Ammon's horn (tissue), 1 donor: ENCODE data around the gene CPA2.

Source experiments
- DNase-seq: peaks from one replicate; pipeline ENCODE4 v3.0.0-alpha.2; 2016; ENCODE audit warnings: low spot score

CPA2 gene

GRCh38 chr7:130281260-130281659 is 14.6 kb downstream of the CPA2 start:
- DNase-seq = no peak

GRCh38 chr7:130286881-130287280 is 20.2 kb downstream of the CPA2 start:
- no peak for DNase-seq

GRCh38 chr7:130288168-130288567 is 21.5 kb downstream of the CPA2 start:
- DNase-seq = no peak

GRCh38 chr7:130288829-130289228 is 22.2 kb downstream of the CPA2 start:
- DNase-seq = no peak

- DNase-seq = no peak
These were observed 22.8 kb downstream of the CPA2 start for GRCh38 chr7:130289478-130289877.

- no peak for DNase-seq
These were observed 24.1 kb downstream of the CPA2 start for GRCh38 chr7:130290745-130291144.

- no peak for DNase-seq
These were observed 26.1 kb downstream of the CPA2 start, which contains the start of gene CPA4 for GRCh38 chr7:130292682-130293257. Gene CPA4, plus strand, starts transcription at chr7:130293161. Its CDS starts 20 bp downstream, at chr7:130293181.

- no peak for DNase-seq
These were observed 26.9 kb downstream of the CPA2 start for GRCh38 chr7:130293521-130293920.

GRCh38 chr7:130294314-130294713 is 27.7 kb downstream of the CPA2 start:
- peak; percentile 23 for DNase-seq

- no peak for DNase-seq
These were observed 29.7 kb downstream of the CPA2 start for GRCh38 chr7:130296221-130296951.

GRCh38 chr7:130297628-130298543 is 31.2 kb downstream of the CPA2 start:
- DNase-seq = no peak

- DNase-seq = no peak
These were observed 32.1 kb downstream of the CPA2 start for GRCh38 chr7:130298544-130299326.

GRCh38 chr7:130299866-130300265 is 33.2 kb downstream of the CPA2 start:
- DNase-seq = no peak

GRCh38 chr7:130301501-130302020 is 34.9 kb downstream of the CPA2 start:
- DNase-seq = no peak

- no peak for DNase-seq
These were observed 36.0 kb downstream of the CPA2 start for GRCh38 chr7:130302649-130303048.

- no peak for DNase-seq
These were observed 36.5 kb downstream of the CPA2 start for GRCh38 chr7:130303127-130303526.

- no peak for DNase-seq
These were observed 36.9 kb downstream of the CPA2 start for GRCh38 chr7:130303551-130303950.

- DNase-seq = no peak
These were observed 37.3 kb downstream of the CPA2 start for GRCh38 chr7:130303982-130304381.

- DNase-seq = no peak
These were observed 38.2 kb downstream of the CPA2 start for GRCh38 chr7:130304878-130305277.

- DNase-seq = no peak
These were observed 38.9 kb downstream of the CPA2 start for GRCh38 chr7:130305433-130306042.

- DNase-seq = no peak
These were observed 43.3 kb downstream of the CPA2 start for GRCh38 chr7:130309986-130310385.
